Measurements from ENCODE around the gene TMEM89.

DNA sequence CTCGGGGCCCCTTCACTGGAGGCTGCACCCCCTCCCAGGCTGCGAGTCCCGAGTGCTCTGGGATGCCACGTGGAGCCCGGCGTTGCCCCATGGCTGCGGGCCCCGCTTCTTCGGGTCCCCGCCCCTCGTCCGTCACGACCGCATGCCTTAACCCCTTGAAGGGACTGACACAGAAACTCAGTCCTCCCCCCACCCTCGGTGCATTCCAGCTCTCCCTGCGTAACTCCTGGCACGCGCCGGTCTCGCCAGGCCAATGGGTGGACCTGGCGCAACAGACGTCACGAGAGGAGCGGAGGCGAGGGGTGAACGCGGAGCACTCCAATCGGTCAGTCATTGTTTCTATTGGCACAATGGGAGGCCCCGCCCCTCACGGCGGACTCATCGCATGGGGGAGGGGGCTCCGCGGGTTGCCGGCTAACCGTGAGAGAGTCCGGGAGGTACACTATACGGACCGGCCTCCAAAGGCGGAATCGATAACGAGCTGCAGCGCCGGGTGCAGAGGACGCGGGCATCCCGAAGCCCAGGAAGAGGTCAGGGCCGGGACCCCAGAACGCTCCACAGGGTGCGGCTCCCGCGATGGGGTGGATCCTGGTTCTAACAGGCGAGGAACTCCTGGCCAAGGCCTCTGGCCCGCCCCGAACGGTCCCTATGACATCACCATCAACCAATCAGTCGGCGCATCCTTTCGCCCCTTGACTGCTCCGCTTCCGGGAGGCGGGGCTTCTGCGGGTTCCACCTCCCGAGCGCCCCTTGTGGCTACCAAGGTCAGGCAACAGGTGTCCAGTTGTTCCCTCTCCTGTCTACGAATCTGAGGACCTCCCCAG, 42.1 kb upstream of the TMEM89 start:
- peak; percentile 62 to 80 (median 66) for TF ChIP-seq CTCF (IDR thresholded peaks at IDR 0.05)
- TF ChIP-seq POLR2A (IDR thresholded peaks at IDR 0.05) = no peak
